Stimulated activated CD8-positive, alpha-beta memory T cell treated with anti-CD3 and anti-CD28 coated beads, Interleukin-15, amount 100 ng/mL, for 1 hour (primary cell): ENCODE measurements around the gene C2orf81.

Experiments
- DNase-seq: peaks from one replicate; pipeline ENCODE4 v3.0.0-alpha.2; 2020; ENCODE audit warnings: low read depth

C2orf81 gene

DNA sequence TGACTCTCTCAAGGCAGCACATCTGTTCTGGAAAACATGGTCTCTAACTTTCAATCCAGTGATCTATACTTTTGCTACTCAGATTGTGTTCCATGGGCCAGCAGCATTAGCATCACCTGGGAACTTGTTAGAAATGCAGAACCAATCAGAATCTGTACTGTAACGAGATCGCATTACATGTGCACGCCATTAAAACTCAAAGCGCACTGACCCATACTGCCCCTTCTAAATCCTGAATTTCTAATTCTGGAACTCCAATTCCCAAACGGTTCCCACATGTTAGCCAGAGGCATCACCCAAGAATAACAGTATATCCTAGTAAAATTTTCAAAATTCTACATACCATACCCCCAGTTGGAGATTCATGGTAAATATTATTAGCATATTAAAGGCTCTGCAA lies 30.8 kb downstream of the C2orf81 start:
- DNase-seq = no peak

DNA sequence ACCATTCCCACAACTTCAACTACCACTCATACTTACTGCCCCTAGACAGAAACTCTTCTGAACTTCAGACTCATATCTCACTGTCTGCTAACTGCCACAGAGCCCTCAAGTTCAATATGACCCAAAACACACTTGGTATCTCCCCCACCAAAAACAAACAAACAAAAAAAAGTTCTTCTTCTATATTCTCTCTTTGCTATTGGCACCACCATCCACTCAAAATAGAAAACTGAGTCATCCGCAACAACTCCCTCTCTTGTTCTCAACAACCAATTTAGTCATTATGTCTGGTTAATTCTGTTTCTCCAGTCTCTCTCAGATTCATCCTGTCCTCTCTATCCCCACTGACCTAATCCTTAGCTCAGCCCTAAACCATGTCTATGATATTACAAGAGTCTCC lies 34.1 kb downstream of the C2orf81 start:
- no peak for DNase-seq

DNA sequence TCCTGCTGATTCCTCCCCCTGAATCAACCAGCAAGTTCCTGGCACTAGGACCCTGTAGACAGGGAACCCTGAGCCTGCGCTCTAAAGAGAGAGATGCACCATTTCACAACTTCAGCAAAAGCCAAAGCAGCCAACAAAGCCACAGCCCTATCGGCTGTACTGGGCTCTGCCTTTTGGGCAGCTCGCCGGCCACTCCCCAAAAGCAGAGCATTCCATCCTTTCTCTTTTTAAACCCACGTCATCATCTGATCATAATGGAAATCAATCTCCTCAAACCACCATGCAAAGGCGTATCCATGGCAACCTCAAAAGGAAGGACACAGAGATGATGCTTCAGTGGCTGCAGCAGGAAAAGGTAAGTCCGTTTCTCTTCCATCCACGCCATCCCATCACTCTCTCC lies 36.0 kb downstream of the C2orf81 start:
- no peak for DNase-seq

DNA sequence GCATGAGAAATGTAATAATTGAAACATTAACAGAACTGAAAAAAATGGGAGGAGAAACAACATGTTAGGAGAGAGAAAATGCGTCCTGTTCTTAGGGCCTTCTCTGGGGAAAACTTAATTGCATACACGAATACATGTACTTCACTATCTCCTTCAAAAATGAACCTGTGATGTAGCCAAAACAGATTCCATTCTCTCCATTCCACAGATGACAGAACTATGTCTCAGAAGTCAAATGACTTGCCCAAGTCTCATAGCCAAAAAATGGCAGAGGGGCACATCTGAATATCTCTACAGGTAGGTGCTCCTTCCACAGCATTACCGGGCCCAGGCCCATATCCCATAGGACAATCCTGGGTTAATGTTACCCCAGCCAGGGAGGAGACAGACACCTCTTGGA lies 37.4 kb downstream of the C2orf81 start:
- no peak for DNase-seq

DNA sequence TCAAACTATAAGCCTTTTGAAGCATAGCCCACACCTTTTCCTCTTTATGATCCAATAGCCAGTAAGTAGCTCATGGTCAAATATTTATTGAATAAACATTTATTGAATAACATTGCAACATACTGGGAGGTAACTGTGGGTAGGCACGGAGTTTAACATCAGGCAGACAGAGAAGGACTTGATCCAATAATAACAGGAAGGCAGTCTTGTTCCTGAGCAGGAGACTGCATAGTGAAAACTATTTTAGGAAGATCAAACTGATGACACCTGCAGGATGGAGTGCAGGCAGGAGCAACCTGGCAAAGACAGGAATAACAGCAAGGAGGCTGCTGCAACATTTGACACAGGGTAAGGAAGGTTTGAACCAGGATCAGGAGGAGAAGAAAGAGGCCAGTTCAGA lies 38.2 kb downstream of the C2orf81 start:
- no peak for DNase-seq

DNA sequence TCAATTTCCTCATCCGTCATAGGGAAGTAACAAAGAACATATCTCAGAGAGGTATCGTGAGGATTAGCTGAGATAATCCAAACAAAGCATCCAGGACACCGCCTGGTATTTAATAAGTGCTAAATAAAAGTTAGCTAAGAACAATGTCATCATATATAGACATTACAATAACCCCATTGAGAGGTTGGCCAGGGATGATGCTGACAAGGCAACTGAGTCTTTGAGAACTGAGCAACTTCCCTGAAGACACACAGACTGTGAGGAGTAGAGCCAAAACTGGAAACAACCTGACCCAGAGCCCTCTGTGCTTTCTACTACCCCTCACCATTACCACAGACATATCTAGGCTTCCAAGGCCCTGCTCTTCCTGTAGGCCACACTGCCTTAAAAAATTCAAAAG lies 39.7 kb downstream of the C2orf81 start:
- DNase-seq = no peak

DNA sequence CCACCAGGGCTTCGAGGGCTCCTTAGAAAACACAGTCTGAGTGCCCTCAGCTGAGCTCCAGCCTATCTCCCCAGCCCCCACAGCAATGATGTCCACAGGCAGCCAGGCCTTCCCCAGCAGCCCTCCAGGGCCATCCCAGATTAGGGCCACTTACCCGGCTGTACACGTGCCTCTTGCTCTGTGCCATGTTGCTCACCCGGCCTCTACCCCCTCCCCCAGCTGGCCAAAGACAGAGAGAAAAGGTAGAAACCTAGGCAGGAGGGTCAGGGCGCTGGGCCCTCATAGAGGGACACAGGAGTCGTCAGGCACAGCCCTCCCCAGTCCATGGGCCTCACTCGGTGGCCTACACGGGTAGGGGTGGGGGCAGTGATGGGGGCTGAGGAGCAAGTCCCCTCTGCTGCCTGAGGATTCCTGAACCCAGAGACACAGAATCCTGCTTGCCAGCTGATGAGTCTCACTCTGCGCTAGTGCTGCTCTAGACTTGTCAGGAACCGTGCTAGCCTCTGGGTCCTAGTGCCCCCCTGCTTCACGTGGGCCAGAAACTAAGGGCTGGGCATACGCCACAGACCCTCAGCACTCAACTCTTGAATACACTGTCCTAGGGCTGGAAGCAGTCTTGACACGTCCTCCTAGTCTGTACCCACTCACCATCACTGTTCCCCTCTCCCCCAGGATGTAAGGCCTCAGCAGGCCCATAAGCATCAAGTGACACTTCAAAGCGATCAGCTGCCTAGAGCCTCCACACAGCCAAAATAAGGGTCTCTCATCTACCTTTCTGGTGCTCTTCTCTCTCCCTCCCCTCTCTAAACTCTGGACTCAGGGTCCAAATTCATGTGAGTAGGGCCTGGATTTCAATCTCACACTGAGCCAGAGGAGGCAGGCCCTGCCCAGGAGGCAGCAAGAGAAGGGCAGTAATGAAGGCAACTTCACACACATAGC lies 41.3 kb downstream of the C2orf81 start, which contains the start of gene DCTN1:
DCTN1 (minus strand) TSS at position 461 of the 939 bp plus-strand sequence; CDS start at position 187, 274 bp downstream.
- DNase-seq = no peak

DNA sequence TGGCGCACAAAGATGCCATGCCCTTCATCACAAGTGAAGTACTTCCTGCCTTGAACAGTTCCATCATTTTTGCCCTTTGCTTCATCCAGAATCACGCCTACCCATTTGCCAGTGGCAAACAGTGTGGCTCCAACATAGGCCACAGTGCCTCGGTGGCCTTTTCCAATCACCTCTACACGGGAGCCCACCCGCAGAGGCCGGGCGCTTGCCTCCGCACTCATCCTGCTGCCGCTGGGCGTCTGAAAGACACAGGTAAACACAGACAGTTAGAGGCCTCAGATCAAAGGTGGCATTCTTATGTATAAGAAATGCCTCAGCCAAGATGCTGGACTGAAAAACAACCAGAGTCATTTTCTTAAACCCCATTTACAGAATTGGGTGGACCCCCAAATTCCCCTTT lies 43.4 kb downstream of the C2orf81 start:
- DNase-seq = no peak

DNA sequence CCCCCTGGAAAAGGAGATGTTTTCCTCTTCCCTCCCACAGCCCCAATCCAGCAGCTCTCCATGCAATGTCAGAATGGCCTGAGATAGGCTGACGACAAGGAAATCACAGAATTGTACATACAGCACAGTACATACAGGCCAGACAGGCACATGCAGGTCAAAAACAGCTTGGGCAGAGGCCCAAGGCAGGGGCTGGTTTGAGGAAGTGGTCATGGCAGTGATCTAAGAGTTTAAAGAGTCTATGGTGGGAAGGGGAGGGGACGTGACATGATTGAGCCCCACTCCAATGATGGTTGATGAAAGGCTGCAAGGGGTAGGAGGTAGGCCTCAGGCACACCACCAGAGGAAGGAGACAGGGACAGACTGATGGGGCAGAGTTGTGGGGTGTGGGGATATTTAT lies 45.6 kb downstream of the C2orf81 start:
- DNase-seq = no peak

DNA sequence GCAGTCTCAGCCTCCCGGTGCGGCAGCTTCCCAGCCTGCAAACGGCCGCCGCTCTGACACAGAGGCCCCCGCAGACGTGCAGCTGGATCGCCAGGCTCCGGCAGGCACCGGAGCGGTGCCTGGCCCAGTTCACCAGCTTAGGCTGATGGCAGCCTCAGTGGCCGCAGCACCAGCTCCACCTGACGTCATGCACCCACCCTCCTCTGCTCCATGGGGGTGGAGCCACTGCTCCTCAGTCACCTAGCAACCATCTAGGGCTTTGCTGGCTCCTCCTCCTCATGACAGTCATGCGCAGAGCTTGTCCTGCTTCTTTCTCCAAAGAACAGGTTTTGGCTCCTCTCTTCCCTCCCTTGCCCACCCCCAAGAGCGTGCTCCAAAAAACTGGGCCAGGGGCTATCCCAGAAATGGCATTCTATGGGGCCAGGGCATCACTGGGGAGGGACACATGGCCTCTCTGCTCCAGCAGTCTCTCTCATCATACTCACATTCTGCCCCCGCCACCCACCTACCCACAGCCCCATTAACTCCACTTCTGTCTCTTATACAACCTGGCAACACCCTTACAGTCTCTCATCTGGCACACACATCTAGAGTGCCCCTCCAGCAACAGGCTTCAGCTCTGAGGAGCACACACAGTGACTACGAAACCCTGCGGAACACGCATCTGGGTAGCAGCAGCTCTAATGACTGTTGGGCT lies 46.8 kb downstream of the C2orf81 start:
- DNase-seq = no peak

DNA sequence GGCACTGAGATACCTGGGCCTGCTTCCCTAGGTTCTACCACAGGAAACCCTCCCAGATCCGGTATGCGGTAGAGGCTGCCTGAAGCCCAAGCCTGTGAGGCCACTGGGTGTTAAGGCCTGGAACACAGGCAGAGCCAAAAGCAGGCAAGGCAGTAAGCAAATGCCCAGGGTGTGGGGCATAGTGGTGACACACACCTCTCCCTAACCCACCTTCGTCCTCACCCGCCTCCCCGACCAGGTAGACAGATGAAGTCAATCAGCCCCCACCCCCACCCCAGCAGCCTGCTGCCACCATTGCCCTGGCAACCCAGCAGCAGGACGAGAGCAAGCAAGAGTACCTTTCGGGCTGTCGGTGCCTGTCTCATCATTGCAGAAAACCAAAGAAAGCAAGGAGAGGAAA lies 47.4 kb downstream of the C2orf81 start:
- no peak for DNase-seq

DNA sequence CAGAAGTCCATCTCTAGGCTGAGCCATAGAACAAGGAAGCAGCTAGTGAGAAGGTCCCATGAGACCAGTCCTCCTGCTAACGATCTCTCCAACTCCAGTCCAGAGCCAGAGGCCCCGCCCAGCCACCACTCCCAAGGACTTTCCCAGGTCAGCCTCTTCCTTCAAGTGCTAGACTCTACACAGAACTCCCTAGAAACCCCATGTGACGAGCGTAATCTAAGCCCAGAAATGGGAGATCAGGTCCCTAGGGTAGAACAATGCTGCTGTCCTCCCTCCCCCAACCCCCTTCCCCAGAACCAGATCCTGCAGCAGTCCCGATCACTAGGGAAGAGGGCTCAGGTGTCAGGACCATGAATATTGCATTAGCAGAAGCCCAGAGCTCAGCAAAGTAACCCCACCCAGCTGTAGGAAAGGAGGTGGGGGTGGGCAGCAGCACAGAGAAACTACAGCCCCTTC lies 48.2 kb downstream of the C2orf81 start:
- no peak for DNase-seq

DNA sequence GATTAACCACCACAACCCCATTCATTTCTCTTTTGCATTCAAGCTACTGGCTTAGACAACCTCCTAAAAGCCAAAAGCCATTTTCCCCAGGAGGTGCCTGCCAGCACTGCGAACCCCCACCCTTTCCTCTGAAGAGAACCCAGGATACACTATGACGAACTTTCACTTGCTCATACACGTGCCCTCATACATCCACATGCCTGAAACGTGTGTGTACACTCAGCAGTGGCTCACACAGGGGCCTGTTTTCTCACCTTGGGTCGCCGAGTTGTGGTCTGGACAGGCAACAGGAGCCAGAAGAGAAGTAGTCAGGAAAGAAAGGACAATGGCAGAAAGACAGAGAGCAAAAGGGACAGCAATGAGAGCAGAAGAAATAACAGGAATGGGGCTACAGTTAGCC lies 48.7 kb downstream of the C2orf81 start:
- DNase-seq = no peak

DNA sequence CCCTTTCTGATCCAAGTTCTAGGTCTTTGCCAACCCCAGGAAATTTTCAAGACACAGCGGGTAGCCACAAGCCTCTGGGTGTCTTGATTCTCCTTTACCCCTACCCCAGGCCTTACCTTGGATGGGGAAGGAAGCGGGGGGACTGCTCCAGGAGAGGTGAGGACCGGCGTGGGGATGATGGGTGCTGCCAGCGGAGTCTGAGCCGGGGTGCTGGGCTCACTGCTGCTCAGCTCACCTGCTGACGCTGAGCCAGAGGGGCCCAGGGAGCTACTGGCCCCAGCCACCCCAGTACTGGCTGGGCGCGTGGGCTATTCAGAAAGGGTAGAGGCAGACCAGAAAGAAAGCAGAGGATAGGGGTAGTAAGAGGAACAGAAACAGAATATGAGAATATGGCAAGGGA lies 50.0 kb downstream of the C2orf81 start:
- DNase-seq = no peak

DNA sequence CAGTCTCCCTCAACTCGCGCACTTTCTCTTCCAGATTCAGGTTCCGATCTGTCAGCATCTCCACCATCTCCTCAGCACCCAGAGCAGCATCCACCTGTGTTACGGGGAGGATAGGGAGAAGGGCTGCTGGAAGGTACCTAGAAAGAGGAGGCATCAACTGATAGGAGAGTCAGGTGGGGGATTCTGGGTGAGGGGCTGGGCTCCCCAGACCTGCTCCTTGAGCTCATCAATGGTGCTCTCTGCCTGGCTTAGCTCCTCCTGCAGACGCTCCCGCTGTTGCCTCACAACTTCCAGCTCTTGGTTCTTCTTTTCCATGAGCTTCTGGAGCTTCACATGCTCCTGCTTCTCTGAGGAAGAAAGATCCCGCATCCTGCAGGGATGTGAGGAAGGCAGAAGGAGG lies 51.4 kb downstream of the C2orf81 start:
- no peak for DNase-seq

DNA sequence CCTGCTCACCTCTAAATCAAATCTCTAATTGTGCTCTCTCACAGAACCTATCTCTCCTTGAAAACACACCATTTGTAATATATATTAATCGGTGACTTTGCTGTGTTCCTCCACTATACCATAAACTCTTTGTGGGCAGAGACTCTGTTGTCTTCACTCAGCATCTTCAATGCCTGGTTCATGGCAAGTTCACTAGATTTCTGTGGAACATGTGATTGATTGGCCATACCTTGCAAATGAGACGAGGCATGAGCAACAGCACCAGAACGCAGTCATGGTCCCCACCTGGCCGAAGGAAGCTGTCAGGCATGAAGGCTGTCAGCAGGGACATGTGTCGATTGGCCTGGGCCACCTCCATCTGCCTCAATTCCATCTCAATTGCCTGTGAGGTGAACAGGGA lies 52.9 kb downstream of the C2orf81 start:
- DNase-seq = no peak

DNA sequence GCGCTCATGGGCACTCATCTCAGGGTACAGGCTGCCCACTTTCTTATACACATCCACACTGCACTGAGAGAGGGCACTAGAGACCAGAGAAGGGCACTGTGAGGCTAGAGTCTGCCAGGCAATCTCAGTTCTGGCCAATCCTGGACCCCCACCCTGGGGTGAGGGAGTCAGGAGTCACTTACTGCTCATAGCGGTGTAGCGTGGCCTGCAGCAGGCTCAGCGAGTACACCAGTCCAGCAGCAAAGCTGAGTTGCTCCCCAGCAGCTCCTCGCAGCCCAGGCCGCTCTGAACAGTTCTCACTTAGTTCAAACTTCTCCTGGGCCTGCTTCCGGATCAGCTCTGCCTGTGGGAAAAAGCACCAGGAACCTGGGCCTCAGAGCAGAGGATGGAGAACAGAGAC lies 53.6 kb downstream of the C2orf81 start:
- no peak for DNase-seq

DNA sequence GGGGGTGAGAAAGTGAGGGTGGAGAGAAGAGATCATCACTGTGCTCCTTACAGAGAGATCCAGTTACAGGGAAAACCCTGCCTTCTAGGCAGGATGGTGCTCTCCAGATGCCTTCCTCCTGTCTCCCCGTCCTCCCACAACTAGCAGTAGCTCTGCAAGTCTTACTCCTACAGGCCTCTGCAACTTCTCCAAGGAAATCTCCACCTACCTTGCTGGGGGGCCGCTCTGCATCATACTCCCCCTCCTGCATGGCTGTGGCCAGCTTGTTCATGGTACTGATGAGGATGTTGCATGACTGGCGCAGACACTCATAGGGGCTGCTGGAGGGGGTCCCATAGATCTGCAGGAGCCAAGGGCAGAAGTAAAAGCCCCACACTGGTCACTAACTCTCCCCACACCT lies 55.4 kb downstream of the C2orf81 start:
- no peak for DNase-seq

DNA sequence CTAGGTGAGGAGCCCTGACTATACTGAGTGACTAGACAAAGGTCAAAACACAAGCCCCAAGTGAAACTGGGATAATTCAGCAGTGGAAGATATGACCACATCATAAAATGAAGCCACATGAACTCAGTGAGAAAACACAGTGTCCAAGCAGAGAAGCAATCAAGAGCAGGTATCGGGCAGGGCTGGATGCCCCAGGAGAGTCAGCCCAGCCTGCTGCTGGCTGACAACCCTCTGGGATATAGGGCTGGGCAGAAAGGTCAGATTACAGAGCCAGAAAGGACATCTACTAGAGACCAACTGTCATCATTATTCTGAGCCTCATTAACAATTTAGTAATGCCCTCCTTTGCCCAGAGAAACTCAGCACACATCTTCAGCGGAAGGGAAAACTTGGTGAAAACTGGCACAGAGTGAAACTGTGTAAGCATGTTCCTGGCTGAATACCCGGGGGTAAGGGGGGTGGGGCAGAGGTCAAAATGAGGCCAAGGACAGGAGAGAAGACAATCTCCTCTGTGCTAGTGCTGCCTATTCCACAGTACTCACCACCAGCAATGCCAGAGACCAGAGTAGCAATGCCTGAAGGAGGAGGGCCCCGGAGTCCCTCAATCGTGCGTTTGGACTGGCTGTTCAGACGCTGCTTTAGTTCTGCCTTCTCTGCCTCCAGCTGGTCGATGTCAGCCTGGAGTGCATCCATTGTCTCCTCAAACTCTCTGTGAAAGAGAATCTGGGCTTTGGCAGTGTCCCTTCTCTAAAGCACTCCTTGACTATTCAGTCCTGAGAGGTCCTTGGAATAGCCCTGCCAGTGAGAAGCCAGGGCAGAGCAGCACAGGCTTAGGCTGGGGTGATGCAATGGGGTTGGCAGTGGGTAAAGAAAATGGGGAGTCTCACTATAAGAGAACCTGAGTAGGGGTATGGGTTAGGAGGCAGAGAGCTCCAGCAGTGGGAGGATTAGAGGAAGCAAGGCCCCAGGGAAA lies 56.6 kb downstream of the C2orf81 start:
- no peak for DNase-seq
